Activated naive CD4-positive, alpha-beta T cell treated with anti-CD3 and anti-CD28 coated beads, Interleukin-2, amount 50 U/mL, for 72 hours (primary cell): ENCODE results near the gene PPP1CA. TPM values are rescaled to one million over a fixed set of nuclear protein-coding genes. Genes with fewer than 3 reads are reported as not detected.
"Not testable (repeated sequence)": the region's sequence is repeated elsewhere in the genome, so short reads cannot be mapped to it uniquely, and the experiment has no call there.

Experiments used
- ATAC-seq, 2 donors: fragments of 150-1000 bp; cut with Tn5 transposase; 2 replicates each; pipeline ENCODE4 v1.10.0; 2021; ENCODE audit warnings: mild to moderate bottlenecking in 2 of 2, moderate library complexity in 2 of 2
- DNase-seq, 2 donors: peaks; one replicate each; pipeline ENCODE4 v3.0.0; 2021 to 2022; ENCODE audit warnings: low spot score in 2 of 2
- H3K27ac Mint-ChIP-seq, 2 donors: one replicate each; pipeline ENCODE4 v1.8.0; 2022; ENCODE audit warnings: mild to moderate bottlenecking in 2 of 2, mixed read lengths in 2 of 2
- H3K36me3 Mint-ChIP-seq, 2 donors: one replicate each; pipeline ENCODE4 v1.8.0; 2022; ENCODE audit warnings: mixed read lengths in 2 of 2
- H3K9me3 Mint-ChIP-seq, 2 donors: one replicate each; pipeline ENCODE4 v1.8.0; 2022; ENCODE audit warnings: mixed read lengths in 2 of 2
- total RNA-seq, 2 donors: library from RNA; stranded (reverse); gene quantifications; one replicate each; pipeline ENCODE4 v1.2.3, GENCODE V29; 2022

Gene PPP1CA
- total RNA-seq, 2 donors from 2014 or later = 238 to 253 TPM

- H3K36me3 Mint-ChIP-seq = peaks cover 8 to 19% of the 10 kb centered on the region in 2 donors
- ATAC-seq (no peak), DNase-seq (no peak)
- no peaks in the 10 kb centered on the region for H3K9me3 Mint-ChIP-seq
- peak overlapping the region in 1 of 2 donors; percentile 85 for H3K27ac Mint-ChIP-seq
Measured at GRCh38 chr11:67410984-67411784, 9.5 kb upstream of the PPP1CA start.

- H3K36me3 Mint-ChIP-seq = peaks cover 10 to 27% of the 10 kb centered on the region in 2 donors
- DNase-seq (no peak), ATAC-seq (no peak)
- H3K9me3 Mint-ChIP-seq = no peaks in the 10 kb centered on the region
- H3K27ac Mint-ChIP-seq = peak overlapping the region; percentile 44 to 85
Measured at GRCh38 chr11:67410369-67410831, 8.7 kb upstream of the PPP1CA start.

- ATAC-seq (peak in 1 of 2 donors; percentile 9), DNase-seq (no peak)
- H3K27ac Mint-ChIP-seq = peak overlapping the region; percentile 85
- peaks cover 13 to 33% of the 10 kb centered on the region in 2 donors for H3K36me3 Mint-ChIP-seq
- H3K9me3 Mint-ChIP-seq = no peaks in the 10 kb centered on the region
Measured at GRCh38 chr11:67409781-67410368, 8.2 kb upstream of the PPP1CA start.

GRCh38 chr11:67409261-67409666 is 7.6 kb upstream of the PPP1CA start:
- DNase-seq (peak in 1 of 2 donors; percentile 83), ATAC-seq (peak; percentile 64 to 72)
- Mint-ChIP-seq H3K9me3 (no peaks in the 10 kb centered on the region), H3K36me3 (peaks cover 19 to 39% of the 10 kb centered on the region in 2 donors), H3K27ac (peak overlapping the region in 1 of 2 donors; percentile 85)

- Mint-ChIP-seq H3K9me3 (no peaks in the 10 kb centered on the region), H3K27ac (peak overlapping the region; percentile 85 to 88), H3K36me3 (peaks cover 19 to 40% of the 10 kb centered on the region in 2 donors)
- peak; percentile 10 to 20 for ATAC-seq
- DNase-seq = no peak
Measured at GRCh38 chr11:67408437-67409200, 7.0 kb upstream of the PPP1CA start.

GRCh38 chr11:67407688-67408163 is 6.1 kb upstream of the PPP1CA start:
- DNase-seq (no peak), ATAC-seq (no peak)
- Mint-ChIP-seq H3K9me3 (no peaks in the 10 kb centered on the region), H3K27ac (peak overlapping the region; percentile 85 to 88), H3K36me3 (peaks cover 19 to 40% of the 10 kb centered on the region in 2 donors)

GRCh38 chr11:67406969-67407687 is 5.5 kb upstream of the PPP1CA start:
- DNase-seq = no peak
- ATAC-seq = no peak
- Mint-ChIP-seq H3K36me3 (peaks cover 19 to 40% of the 10 kb centered on the region in 2 donors), H3K9me3 (no peaks in the 10 kb centered on the region), H3K27ac (peak overlapping the region; percentile 73 to 85)

- peak overlapping the region; percentile 85 to 95 for H3K27ac Mint-ChIP-seq
Measured at GRCh38 chr11:67406420-67406968, 4.8 kb upstream of the PPP1CA start.

GRCh38 chr11:67405688-67406339 is 4.2 kb upstream of the PPP1CA start:
- no peak for ATAC-seq
- no peak for DNase-seq
- peaks cover 22 to 40% of the 10 kb centered on the region in 2 donors for H3K36me3 Mint-ChIP-seq
- no peaks in the 10 kb centered on the region for H3K9me3 Mint-ChIP-seq
- peak overlapping the region; percentile 85 to 95 for H3K27ac Mint-ChIP-seq

More at GRCh38 chr11:67406420-67406968, 4.8 kb upstream of the PPP1CA start:
- ATAC-seq (no peak), DNase-seq (no peak)
- Mint-ChIP-seq H3K36me3 (peaks cover 19 to 40% of the 10 kb centered on the region in 2 donors), H3K9me3 (no peaks in the 10 kb centered on the region)

- peaks cover 28 to 46% of the 10 kb centered on the region in 2 donors for H3K36me3 Mint-ChIP-seq
- DNase-seq (peak in 1 of 2 donors; percentile 26), ATAC-seq (no peak)
- peak overlapping the region; percentile 85 to 97 for H3K27ac Mint-ChIP-seq
- no peaks in the 10 kb centered on the region for H3K9me3 Mint-ChIP-seq
Measured at GRCh38 chr11:67405196-67405567, 3.5 kb upstream of the PPP1CA start.

GRCh38 chr11:67404515-67405195 is 3.0 kb upstream of the PPP1CA start:
- peak in 1 of 2 donors; percentile 11 for ATAC-seq
- DNase-seq = peak; percentile 41 to 79
- peaks cover 30 to 41% of the 10 kb centered on the region in 2 donors for H3K36me3 Mint-ChIP-seq

GRCh38 chr11:67403085-67403484 is 1.4 kb upstream of the PPP1CA start:
- Mint-ChIP-seq H3K36me3 (peaks cover 30 to 41% of the 10 kb centered on the region in 2 donors), H3K27ac (peak overlapping the region; percentile 50 to 85)
- not testable (repeated sequence) for ATAC-seq, DNase-seq, H3K9me3 Mint-ChIP-seq

More at GRCh38 chr11:67404515-67405195, 3.0 kb upstream of the PPP1CA start:
- Mint-ChIP-seq H3K27ac (peak overlapping the region; percentile 85 to 97), H3K9me3 (no peaks in the 10 kb centered on the region)

- H3K27ac Mint-ChIP-seq = peak overlapping the region; percentile 63 to 74
- not testable (repeated sequence) for H3K9me3 Mint-ChIP-seq, ATAC-seq, DNase-seq
- H3K36me3 Mint-ChIP-seq = peaks cover 27 to 44% of the 10 kb centered on the region in 2 donors
Measured at GRCh38 chr11:67402192-67402839, 658 bp upstream of the PPP1CA start.

- Mint-ChIP-seq H3K27ac (peak overlapping the region; percentile 79 to 92), H3K36me3 (peaks cover 22 to 41% of the 10 kb centered on the region in 2 donors), H3K9me3 (no peaks in the 10 kb centered on the region)
- ATAC-seq = peak in 1 of 2 donors; percentile 3
- DNase-seq = no peak
Measured at GRCh38 chr11:67400942-67401494, 640 bp downstream of the PPP1CA start.
